ENCODE data around the gene SMPX.

SMPX gene

DNA sequence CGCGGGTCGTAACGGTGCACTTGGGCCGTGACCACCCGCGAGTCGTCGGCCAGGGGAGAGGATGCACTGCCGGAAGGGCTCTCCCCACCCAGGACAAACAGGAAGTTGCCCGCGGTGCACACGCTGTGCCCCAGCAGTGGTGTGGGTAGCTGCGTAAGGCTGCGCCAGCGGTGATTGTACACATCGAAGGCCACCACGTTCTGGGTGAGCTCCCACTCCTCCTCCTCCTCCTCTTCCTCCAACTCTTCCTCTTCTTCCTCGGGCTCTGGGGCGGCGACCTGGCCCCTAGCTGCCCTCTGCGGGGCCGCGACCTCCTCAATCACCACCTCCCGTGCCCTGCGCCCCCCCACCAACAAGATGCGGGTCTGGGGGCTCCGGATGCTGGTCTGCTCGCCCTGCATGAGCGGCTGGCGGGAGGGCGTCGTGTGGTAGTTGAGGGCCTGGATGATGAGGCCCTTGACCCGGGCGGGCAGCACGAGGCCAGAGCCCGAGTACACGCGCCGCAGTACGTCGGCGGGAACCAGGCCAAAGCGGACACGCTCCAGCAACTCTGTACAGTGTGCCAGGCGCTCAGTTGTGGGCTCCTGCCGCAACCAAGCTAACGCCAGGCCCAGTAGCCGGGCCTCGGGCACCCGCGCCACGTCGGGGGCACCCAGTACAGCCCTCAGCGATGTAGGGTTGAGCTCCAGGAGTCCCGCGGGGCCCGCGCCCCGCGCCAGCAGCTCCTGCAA, 101.2 kb downstream of the SMPX start:
- DNase-seq (ENCODE audit: low read depth) = no peak
